Mucosa of descending colon (tissue), 3 donors: Measurements from ENCODE around the gene ATP2A3. TPM values are rescaled to one million over a fixed set of nuclear protein-coding genes. Genes with fewer than 3 reads are reported as not detected.

Experiments
- ATAC-seq: fragments of 200-7000 bp; cut with Tn5 transposase; one replicate; pipeline ENCODE4 v1.9.1; 2020; ENCODE audit warnings: mild to moderate bottlenecking, moderate library complexity
- DNase-seq, 3 donors: peaks; one replicate each; pipeline ENCODE4 v3.0.0-alpha.2; 2020
- H3K36me3 ChIP-seq: fragments of 200-600 bp; one replicate; pipeline ENCODE4 v1.8.0; 2021; ENCODE audit warnings: low read depth, mild to moderate bottlenecking
- H3K4me1 ChIP-seq: fragments of 200-600 bp; one replicate; pipeline ENCODE4 v1.8.0; 2021; ENCODE audit warnings: low read depth, mild to moderate bottlenecking
- H3K4me3 ChIP-seq: fragments of 200-600 bp; one replicate; pipeline ENCODE4 v1.8.0; 2021; ENCODE audit warnings: mild to moderate bottlenecking
- H3K9me3 ChIP-seq: fragments of 200-600 bp; one replicate; pipeline ENCODE4 v1.8.0; 2021; ENCODE audit warnings: mild to moderate bottlenecking
- CTCF ChIP-seq: fragments of 200-600 bp; IDR thresholded peaks from one replicate; pipeline ENCODE4 v1.8.0; 2022; ENCODE audit warnings: antibody characterized with exemption, mild to moderate bottlenecking
- intact Hi-C, 2 donors: fragments of 100-400 bp; cut with DNase I in 1 of 2; cut with micrococcal nuclease in 1 of 2; formaldehyde crosslinking; loops; one replicate each; pipeline versions ENCODE4 v1.11.0 to v1.11.1; 2022; cut with DNase I, micrococcal nuclease
- total RNA-seq, 3 donors: library from RNA; stranded (reverse); fragmentation: NEBNext Ultra II Directional in 2 of 3; extraction: Animal tissue kit (Norgen Biotek cat#: 25700) in 2 of 3; gene quantifications; one replicate each; pipeline versions ENCODE4 v1.2.1 to v1.2.4, GENCODE V29; 2021 to 2023
- donor health status: DM: no; HTN: no; CAD: no; lungs with moderate emphysema.
- donor health status: DM: no; HTN: no; CAD: no.
- donor health status: DM: no; HTN: yes; CAD: no.

ATP2A3 gene
- total RNA-seq, 3 donors from 2014 or later, result 72.8 to 253 (median 247) TPM

DNA sequence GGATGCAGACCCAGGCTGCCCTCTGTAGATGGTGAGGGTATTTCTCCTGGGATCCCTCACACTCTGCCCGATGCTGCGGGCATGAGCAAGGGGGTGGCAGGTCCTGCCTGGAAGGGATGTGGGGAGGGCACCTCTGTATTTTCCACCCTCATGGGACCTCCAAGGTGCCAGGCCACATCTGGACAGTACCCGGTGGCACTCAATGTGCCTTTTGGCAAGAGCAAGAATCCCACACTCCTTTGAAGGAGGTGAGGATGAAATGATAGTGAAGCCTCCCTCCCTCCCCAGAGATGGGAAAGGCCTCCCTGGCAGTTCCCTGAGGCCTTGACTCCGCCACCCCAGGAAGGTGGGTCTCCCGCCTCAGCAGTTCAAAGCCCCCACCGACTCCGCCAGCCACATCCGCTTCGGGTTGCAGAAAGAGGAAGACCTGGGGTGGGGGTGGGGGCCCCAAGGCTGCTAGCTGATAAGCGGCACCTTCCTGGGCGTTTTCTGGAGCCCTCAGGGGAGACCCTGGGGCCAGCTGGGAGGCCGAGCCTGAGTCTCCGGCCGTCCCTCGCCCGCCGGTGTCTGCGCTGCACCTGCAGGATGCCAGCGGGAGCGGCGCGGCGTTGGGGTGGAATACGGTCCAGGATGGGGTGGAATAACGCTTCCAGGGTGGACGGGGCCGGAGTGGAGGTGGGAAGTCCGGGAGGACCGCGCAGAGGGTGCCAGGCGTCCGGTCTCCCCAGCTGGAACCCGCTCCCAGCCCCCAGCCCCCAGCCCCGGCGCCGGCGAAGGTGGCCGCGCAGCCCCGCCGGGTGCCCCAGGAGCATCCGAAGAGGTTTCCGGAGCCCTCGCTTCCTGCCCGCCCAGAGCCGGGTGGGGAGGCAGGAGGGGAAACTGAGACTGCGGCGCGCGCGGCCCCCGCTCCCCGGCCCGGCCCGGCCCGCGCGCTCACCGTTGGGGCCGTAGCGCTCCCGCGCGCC, 718 bp downstream of the ATP2A3 start:
- Histone ChIP-seq H3K4me1 (peaks cover 68% of the 10 kb centered on the region), H3K36me3 (no peaks in the 10 kb centered on the region), H3K4me3 (peak overlapping the region; percentile 50), H3K9me3 (no peaks in the 10 kb centered on the region)
- no peak for TF ChIP-seq CTCF
- intact Hi-C loops, result no loop called here
- ATAC-seq, result peak; percentile 0
- peak; percentile 71 to 91 (median 75) for DNase-seq

DNA sequence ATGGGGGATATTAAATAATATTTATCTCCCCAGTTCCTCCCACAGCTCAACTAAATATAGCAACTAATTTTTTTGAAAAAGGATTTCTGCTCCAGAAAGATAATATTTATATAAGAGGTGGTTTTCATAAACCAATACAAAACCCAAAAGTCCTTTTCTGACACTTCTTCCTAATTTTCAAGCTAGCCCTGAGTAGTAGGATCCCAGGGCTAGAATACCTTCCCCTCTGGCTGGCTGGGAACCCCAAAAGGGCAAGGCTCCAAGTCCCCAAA, 1.3 kb downstream of the ATP2A3 start:
- Histone ChIP-seq H3K4me3 (no peak overlapping the region), H3K36me3 (no peaks in the 10 kb centered on the region), H3K9me3 (no peaks in the 10 kb centered on the region), H3K4me1 (peaks cover 71% of the 10 kb centered on the region)
- TF ChIP-seq CTCF, result no peak
- ATAC-seq, result no peak
- DNase-seq, result no peak
- intact Hi-C loops, result no loop called here

DNA sequence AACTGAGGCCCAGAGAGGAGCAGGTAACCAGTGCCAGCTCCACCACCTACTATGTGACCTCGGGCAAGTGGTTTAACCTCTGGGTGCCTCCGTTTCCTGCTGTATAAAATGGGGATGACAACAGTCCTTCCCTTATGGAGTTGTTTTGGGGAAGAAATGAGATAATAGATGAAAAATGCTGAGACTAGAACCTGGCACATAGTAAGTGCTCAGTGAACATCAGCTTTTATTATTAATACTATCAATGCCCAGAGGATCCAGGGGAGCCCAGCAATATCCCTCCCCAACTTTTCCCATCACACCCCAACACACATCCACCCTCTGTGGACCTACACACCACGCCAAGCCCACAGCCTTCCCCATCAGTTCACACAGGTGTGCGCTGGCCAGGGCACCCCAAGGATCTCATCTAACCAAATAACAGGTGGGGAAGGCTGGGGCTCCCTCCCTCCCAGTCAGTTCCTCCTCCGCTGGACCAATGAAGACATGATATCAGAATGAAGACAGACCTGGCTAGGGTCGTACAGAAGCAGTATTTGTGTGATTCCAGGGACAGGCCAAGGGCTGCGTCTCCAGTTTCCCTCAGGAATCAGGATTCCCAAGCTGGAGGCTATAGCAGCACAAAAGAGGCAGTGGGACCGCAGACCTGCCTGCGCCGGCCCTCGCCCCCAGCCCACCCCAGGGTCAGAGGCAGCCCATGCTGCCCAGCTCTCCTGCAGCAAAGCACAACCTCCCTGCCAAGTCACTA, 1.8 kb downstream of the ATP2A3 start:
- TF ChIP-seq CTCF, result no peak
- no peaks in the 10 kb centered on the region for H3K36me3 ChIP-seq
- H3K4me3 ChIP-seq, result no peak overlapping the region
- H3K4me1 ChIP-seq, result peaks cover 67% of the 10 kb centered on the region
- ATAC-seq (no peak), DNase-seq (no peak)
- H3K9me3 ChIP-seq, result no peaks in the 10 kb centered on the region
- intact Hi-C loops, result no loop called here

GRCh38 chr17:3961564-3962047, 2.6 kb downstream of the ATP2A3 start:
- intact Hi-C loops, result no loop called here
- Histone ChIP-seq H3K4me3 (no peak overlapping the region), H3K36me3 (no peaks in the 10 kb centered on the region), H3K9me3 (no peaks in the 10 kb centered on the region), H3K4me1 (peaks cover 61% of the 10 kb centered on the region)
- DNase-seq (peak; percentile 60 to 86 (median 72)), ATAC-seq (peak; percentile 15)
- TF ChIP-seq CTCF, result no peak

- intact Hi-C loops, result no loop called here
- H3K9me3 ChIP-seq, result no peaks in the 10 kb centered on the region
- no peak overlapping the region for H3K4me3 ChIP-seq
- no peaks in the 10 kb centered on the region for H3K36me3 ChIP-seq
- peak in 2 of 3 donors; percentile 58 to 62 for DNase-seq
- H3K4me1 ChIP-seq, result peaks cover 52% of the 10 kb centered on the region
- no peak for ATAC-seq
- TF ChIP-seq CTCF, result no peak
Measured at GRCh38 chr17:3960764-3961163, 3.5 kb downstream of the ATP2A3 start.
